Panc1 (cell line): ENCODE results near the gene CAVIN3. TPM values are rescaled to one million over a fixed set of nuclear protein-coding genes. Genes with fewer than 3 reads are reported as not detected.
"Not testable (repeated sequence)": the region's sequence is repeated elsewhere in the genome, so short reads cannot be mapped to it uniquely, and the experiment has no call there.

ENCODE experiments used
- ATAC-seq: fragments of 200-7000 bp; cut with Tn5 transposase; 2 replicates; pipeline ENCODE4 v1.9.1; 2020; ENCODE audit warnings: mild to moderate bottlenecking, moderate library complexity
- BruUV-seq: library from RNA; stranded (reverse); fragments of 400-500 nt; replicated peaks from 2 replicates; lab custom pipeline; 2021; lab: Mats Ljungman, UMichigan
- CTCF ChIA-PET: fragments of 300-600 bp; sonication (Branson Sonifier 250); formaldehyde crosslinking; loops from one replicate; lab custom pipeline; 2022; ENCODE audit warnings: antibody characterized with exemption; lab: Charles Lee
- POLR2A ChIA-PET: fragments of 300-600 bp; sonication (Branson Sonifier 250); formaldehyde crosslinking; loops from one replicate; lab custom pipeline; 2022; ENCODE audit warnings: antibody characterized with exemption; lab: Charles Lee
- DNase-seq: peaks from one replicate; pipeline ENCODE4 v3.0.0-alpha.2; 2010; ENCODE audit warnings: low read depth, low spot score
- H3K27ac ChIP-seq: 2 replicates; pipeline ENCODE4 v1.5.1; 2011; ENCODE audit warnings: mild to moderate bottlenecking, low read length, inconsistent platforms
- H3K27me3 ChIP-seq: fragments of 200-500 bp; sonication (Bioruptor generic); 2 replicates; pipeline ENCODE4 v1.6.0; 2014; ENCODE audit warnings: low read length, inconsistent platforms; ENCODE audit not compliant: control insufficient read depth, insufficient read depth
- H3K36me3 ChIP-seq: fragments of 200-500 bp; sonication (Bioruptor generic); 2 replicates; pipeline ENCODE4 v1.5.1; 2014; ENCODE audit warnings: inconsistent platforms, mild to moderate bottlenecking, low read length, moderate library complexity; ENCODE audit not compliant: control insufficient read depth, insufficient read depth
- H3K4me1 ChIP-seq: 2 replicates; pipeline ENCODE4 v1.5.1; 2011; ENCODE audit warnings: inconsistent platforms, mild to moderate bottlenecking, low read length, moderate library complexity; ENCODE audit not compliant: control insufficient read depth, insufficient read depth
- H3K4me3 ChIP-seq, 2 experiments: 2 replicates each; pipeline ENCODE4 v1.5.1; 2011 to 2012; ENCODE audit warnings: low read depth in 2 of 2, low read length in 2 of 2, mild to moderate bottlenecking in 2 of 2, inconsistent platforms in 1 of 2, moderate library complexity in 1 of 2
- H3K9me3 ChIP-seq: fragments of 200-500 bp; sonication (Bioruptor generic); 2 replicates; pipeline ENCODE4 v1.5.1; 2014; ENCODE audit warnings: low read depth, mild to moderate bottlenecking, inconsistent platforms, low read length, moderate library complexity; ENCODE audit not compliant: control insufficient read depth, insufficient read depth
- CTCF ChIP-seq: fragments of 450-650 bp; IDR thresholded peaks from 2 replicates; pipeline ENCODE4 v1.5.1; 2017; ENCODE audit warnings: mild to moderate bottlenecking
- POLR2AphosphoS5 ChIP-seq: IDR thresholded peaks from 2 replicates; pipeline ENCODE4 v1.6.1; 2012; ENCODE audit warnings: mild to moderate bottlenecking, low read depth, low read length, moderate library complexity
- REST ChIP-seq, 2 experiments: IDR thresholded peaks; 2 replicates each; pipeline ENCODE4 v1.6.1; 2011 to 2012; ENCODE audit warnings: low read depth in 2 of 2, control low read depth in 1 of 2, low read length in 1 of 2, mild to moderate bottlenecking in 1 of 2, moderate library complexity in 1 of 2; ENCODE audit not compliant: insufficient read depth in 1 of 2
- SIN3A ChIP-seq: IDR thresholded peaks from 2 replicates; pipeline ENCODE4 v1.6.1; 2012; ENCODE audit warnings: low read depth, mild to moderate bottlenecking, low read length, moderate library complexity, borderline replicate concordance; ENCODE audit not compliant: insufficient read depth
- TCF7L2 ChIP-seq: IDR thresholded peaks from 2 replicates; pipeline ENCODE4 v1.6.1; 2011; ENCODE audit warnings: mild to moderate bottlenecking, low read depth, low read length, inconsistent platforms
- in situ Hi-C: cut with HindIII; loops from 2 replicates; pipeline ENCODE4 v1.10.0; 2016; ENCODE audit warnings: low sequenced_read_pairs, low pct_unique_long_range_greater_than_20kb
- intact Hi-C: fragments of 100-400 bp; cut with micrococcal nuclease; formaldehyde crosslinking; loops from one replicate; pipeline ENCODE4 v1.10.0; 2022; ENCODE audit not compliant: unreplicated experiment
- total RNA-seq: library from RNA; stranded (reverse); gene quantifications from one replicate; pipeline ENCODE4 v1.2.1, GENCODE V29; 2021; ENCODE audit not compliant: unreplicated experiment

CAVIN3 gene
- total RNA-seq, 1 experiment from 2014 or later, result 31.1 TPM

- ATAC-seq (no peak), DNase-seq (no peak)
- TF ChIP-seq POLR2AphosphoS5 (no peak), TCF7L2 (no peak), CTCF (no peak), SIN3A (no peak), REST (IDR thresholded peaks at IDR 0.05; ENCODE audit: insufficient read depth in 1 of 2, low read depth in 2 of 2, low read length in 1 of 2) (no peak)
- ChIA-PET CTCF (no interaction called here), POLR2A (no interaction called here)
- H3K27me3 ChIP-seq, result peaks cover 22% of the 10 kb centered on the region
- in situ Hi-C loops, result no loop called here
- H3K4me1 ChIP-seq, result no peaks in the 10 kb centered on the region
- H3K36me3 ChIP-seq, result no peaks in the 10 kb centered on the region
- H3K4me3 ChIP-seq, result no peak overlapping the region
- no peak overlapping the region for H3K27ac ChIP-seq
- BruUV-seq, result no TSS peak
- intact Hi-C loops, result no loop called here
- H3K9me3 ChIP-seq, result no peaks in the 10 kb centered on the region
Measured at GRCh38 chr11:6284250-6284649, 36.1 kb downstream of the CAVIN3 start.

GRCh38 chr11:6283453-6284023, 36.8 kb downstream of the CAVIN3 start:
- Histone ChIP-seq H3K36me3 (no peaks in the 10 kb centered on the region), H3K9me3 (no peaks in the 10 kb centered on the region), H3K27me3 (peaks cover 21% of the 10 kb centered on the region), H3K4me1 (no peaks in the 10 kb centered on the region), H3K27ac (no peak overlapping the region), H3K4me3 (no peak overlapping the region)
- ATAC-seq (no peak), DNase-seq (no peak)
- CTCF ChIA-PET, result no interaction called here
- in situ Hi-C loops (no loop called here), intact Hi-C loops (no loop called here)
- POLR2A ChIA-PET, result no interaction called here
- no peak for TF ChIP-seq SIN3A
- TF ChIP-seq POLR2AphosphoS5, result no peak
- TF ChIP-seq TCF7L2, result no peak
- no peak for TF ChIP-seq CTCF
- TF ChIP-seq REST (IDR thresholded peaks at IDR 0.05; ENCODE audit: insufficient read depth in 1 of 2, low read depth in 2 of 2, low read length in 1 of 2), result no peak
- no TSS peak for BruUV-seq

GRCh38 chr11:6280809-6281208, 39.5 kb downstream of the CAVIN3 start:
- CTCF ChIA-PET, result interaction anchor here (0.6 to 1.2 kb wide), 2 partner anchors 18 to 75 kb away, joined by 3 to 8 read pairs; no protein-coding TSS in a partner anchor
- H3K4me3 ChIP-seq, BruUV-seq, intact Hi-C loops, H3K4me1 ChIP-seq, H3K27ac ChIP-seq, H3K9me3 ChIP-seq, DNase-seq, POLR2A ChIA-PET, in situ Hi-C loops, ATAC-seq, H3K36me3 ChIP-seq: not testable (repeated sequence)
- peaks cover 22% of the 10 kb centered on the region for H3K27me3 ChIP-seq
